ENCODE results near the gene PAM. TPM values are rescaled to one million over a fixed set of nuclear protein-coding genes. Genes with fewer than 3 reads are reported as not detected.

Gene PAM
- total RNA-seq, 1 experiment from 2014 or later, result 257 TPM

- intact Hi-C loops (cut with micrococcal nuclease), result no loop called here
- H3K9me3 ChIP-seq (ENCODE audit: control insufficient read depth in 1 of 2, insufficient read depth in 1 of 2, low read depth in 1 of 2, low read length in 2 of 2), result peaks cover 0 to 5% of the 10 kb centered on the region in 2 experiments; a peak in 2 of 4 replicates
- H2AFZ ChIP-seq (ENCODE audit: low read depth, low read length, poor library complexity, severe bottlenecking), result no peak overlapping the region
- DNase-seq (ENCODE audit: low read depth, low spot score) (no peak), ATAC-seq (no peak)
- no peak for TF ChIP-seq ZNF274 (IDR thresholded peaks at IDR 0.05; ENCODE audit: low read depth, low read length)
- no peak for TF ChIP-seq POLR2A (IDR thresholded peaks at IDR 0.05; ENCODE audit: borderline replicate concordance, extremely low read depth, insufficient read depth, insufficient read length)
- TF ChIP-seq EZH2phosphoT487 (IDR thresholded peaks at IDR 0.05; ENCODE audit: borderline replicate concordance), result no peak
- TF ChIP-seq YY1 (IDR thresholded peaks at IDR 0.05; ENCODE audit: extremely low read depth, insufficient replicate concordance, low read depth, low read length), result no peak
- TF ChIP-seq JUND (IDR thresholded peaks at IDR 0.05), result no peak
- no peak for TF ChIP-seq CBX3 (IDR thresholded peaks at IDR 0.05; ENCODE audit: low read depth)
- no peak for TF ChIP-seq TCF7L2 (IDR thresholded peaks at IDR 0.05; ENCODE audit: borderline replicate concordance, extremely low read depth, insufficient read depth, insufficient read length)
- TF ChIP-seq ATF3 (IDR thresholded peaks at IDR 0.05), result no peak
- TF ChIP-seq SIN3A (IDR thresholded peaks at IDR 0.05; ENCODE audit: low read depth), result no peak
- no peak for TF ChIP-seq RAD21 (IDR thresholded peaks at IDR 0.05; ENCODE audit: low read depth)
- no peaks in the 10 kb centered on the region for H4K20me1 ChIP-seq (ENCODE audit: insufficient read depth)
- H3K4me3 ChIP-seq (replicated peaks in 1 of 2; ENCODE audit: low read depth in 1 of 2, low read length in 2 of 2), result no peak overlapping the region
- 0 out of 4 replicates have a peak, but pooled peaks cover 0 to 11% of the 10 kb centered on the region in 2 experiments for H3K36me3 ChIP-seq (ENCODE audit: control insufficient read depth in 1 of 2, insufficient read depth in 2 of 2, low read length in 2 of 2)
- CTCF ChIA-PET, result interaction anchor here (1.0 kb wide), 1 partner anchor 355 kb away, joined by 3 read pairs; no protein-coding TSS in a partner anchor
- RAD21 ChIA-PET (ENCODE audit: low non-redundant PET in 1 of 2, low total read pairs in 2 of 2, uncharacterized antibody in 2 of 2, unreplicated experiment in 2 of 2), result no interaction called here
- H3K27me3 ChIP-seq (ENCODE audit: insufficient read depth, low read length), result no peaks in the 10 kb centered on the region
- H3K27ac ChIP-seq (ENCODE audit: low read depth, low read length), result no peak overlapping the region
- no peaks in the 10 kb centered on the region for H3K4me1 ChIP-seq (ENCODE audit: control insufficient read depth in 1 of 2, insufficient read depth in 2 of 2, low read length in 2 of 2)
- POLR2A ChIA-PET, result no interaction called here
- H3K9ac ChIP-seq (ENCODE audit: low read length), result no peak overlapping the region
- no peak overlapping the region for H3K4me2 ChIP-seq (ENCODE audit: low read length)
- no TSS peak for BruUV-seq (replicated peaks)
- no peaks in the 10 kb centered on the region for H3K9me2 ChIP-seq (ENCODE audit: insufficient read depth)
- no peaks in the 10 kb centered on the region for H3K79me2 ChIP-seq (ENCODE audit: insufficient read depth, low read length)
Observed at GRCh38 chr5:103036601-103037000, 281.5 kb downstream of the PAM start.
